Measurements from ENCODE around the gene NCF2. TPM values are rescaled to one million over a fixed set of nuclear protein-coding genes. Genes with fewer than 3 reads are reported as not detected.

Gene NCF2
- total RNA-seq, 1 donor from 2014 or later = 3.8 TPM

GRCh38 chr1:183551924-183552323 is 38.3 kb downstream of the NCF2 start:
- DNase-seq (ENCODE audit: low spot score) = no peak

GRCh38 chr1:183550915-183551314 is 39.3 kb downstream of the NCF2 start:
- no peak for DNase-seq (ENCODE audit: low spot score)

GRCh38 chr1:183548116-183548515 is 42.1 kb downstream of the NCF2 start:
- no peak for DNase-seq (ENCODE audit: low spot score)

GRCh38 chr1:183546427-183546826 is 43.8 kb downstream of the NCF2 start:
- DNase-seq (ENCODE audit: low spot score) = no peak

GRCh38 chr1:183544598-183545297 is 45.5 kb downstream of the NCF2 start:
- no peak for DNase-seq (ENCODE audit: low spot score)

- DNase-seq (ENCODE audit: low spot score) = no peak
Measured at GRCh38 chr1:183543619-183544204, 46.5 kb downstream of the NCF2 start.

GRCh38 chr1:183537405-183537804 is 52.9 kb downstream of the NCF2 start:
- no peak for DNase-seq (ENCODE audit: low spot score)

GRCh38 chr1:183533617-183534174 is 56.6 kb downstream of the NCF2 start:
- no peak for DNase-seq (ENCODE audit: low spot score)

GRCh38 chr1:183528577-183528976 is 61.7 kb downstream of the NCF2 start:
- no peak for DNase-seq (ENCODE audit: low spot score)

GRCh38 chr1:183522104-183522503 is 68.2 kb downstream of the NCF2 start:
- no peak for DNase-seq (ENCODE audit: low spot score)

- no peak for DNase-seq (ENCODE audit: low spot score)
Measured at GRCh38 chr1:183520379-183520778, 69.9 kb downstream of the NCF2 start.

GRCh38 chr1:183517401-183517800 is 72.9 kb downstream of the NCF2 start:
- DNase-seq (ENCODE audit: low spot score) = no peak

GRCh38 chr1:183516725-183517124 is 73.5 kb downstream of the NCF2 start:
- DNase-seq (ENCODE audit: low spot score) = no peak

GRCh38 chr1:183515002-183515689 is 75.1 kb downstream of the NCF2 start:
- no peak for DNase-seq (ENCODE audit: low spot score)

- no peak for DNase-seq (ENCODE audit: low spot score)
Measured at GRCh38 chr1:183514235-183514634, 76.0 kb downstream of the NCF2 start.

- DNase-seq (ENCODE audit: low spot score) = no peak
Measured at GRCh38 chr1:183512450-183512849, 77.8 kb downstream of the NCF2 start.

GRCh38 chr1:183508694-183509093 is 81.6 kb downstream of the NCF2 start:
- DNase-seq (ENCODE audit: low spot score) = no peak

- DNase-seq (ENCODE audit: low spot score) = no peak
Measured at GRCh38 chr1:183506561-183506960, 83.7 kb downstream of the NCF2 start.

Other genes with a start within 250 kb of the NCF2 start
- gene NMNAT2, start 172.1 kb downstream of the NCF2 start, total RNA-seq = 0.99 TPM
- 83.7 TPM for gene SMG7, start 118.0 kb downstream of the NCF2 start, total RNA-seq
- 77.7 TPM for gene ARPC5, start 45.3 kb upstream of the NCF2 start, total RNA-seq
- gene APOBEC4, start 62.9 kb upstream of the NCF2 start, total RNA-seq = not detected
- gene RGL1, start 214.7 kb upstream of the NCF2 start, total RNA-seq = 20.9 TPM